SKM-1 (cell line): ENCODE measurements around the gene TGFBRAP1.

ENCODE experiments used
- DNase-seq: peaks from one replicate; lab custom pipeline; 2025; ENCODE audit not compliant: unreplicated experiment; lab: John Stamatoyannopoulos, UW

Gene TGFBRAP1

GRCh38 chr2:105321875-105322646, 7.5 kb downstream of the TGFBRAP1 start:
- DNase-seq, result no peak

GRCh38 chr2:105320651-105321215, 8.8 kb downstream of the TGFBRAP1 start:
- no peak for DNase-seq

GRCh38 chr2:105317937-105318336, 11.6 kb downstream of the TGFBRAP1 start:
- DNase-seq, result no peak

- DNase-seq, result no peak
Observed at GRCh38 chr2:105315314-105315713, 14.2 kb downstream of the TGFBRAP1 start.

- peak; percentile 22 for DNase-seq
Observed at GRCh38 chr2:105313877-105314276, 15.7 kb downstream of the TGFBRAP1 start.

GRCh38 chr2:105309147-105309545, 20.4 kb downstream of the TGFBRAP1 start:
- DNase-seq, result peak; percentile 69

GRCh38 chr2:105308382-105309146, 21.0 kb downstream of the TGFBRAP1 start:
- DNase-seq, result no peak

GRCh38 chr2:105307962-105308361, 21.6 kb downstream of the TGFBRAP1 start:
- DNase-seq, result no peak

- no peak for DNase-seq
Observed at GRCh38 chr2:105307550-105307949, 22.0 kb downstream of the TGFBRAP1 start.

- no peak for DNase-seq
Observed at GRCh38 chr2:105307146-105307545, 22.4 kb downstream of the TGFBRAP1 start.

- DNase-seq, result no peak
Observed at GRCh38 chr2:105301646-105302045, 27.9 kb downstream of the TGFBRAP1 start.

- DNase-seq, result no peak
Observed at GRCh38 chr2:105299290-105299689, 30.2 kb downstream of the TGFBRAP1 start.

- no peak for DNase-seq
Observed at GRCh38 chr2:105298017-105298416, 31.5 kb downstream of the TGFBRAP1 start.

- no peak for DNase-seq
Observed at GRCh38 chr2:105297216-105297615, 32.3 kb downstream of the TGFBRAP1 start.

GRCh38 chr2:105296017-105296611, 33.4 kb downstream of the TGFBRAP1 start:
- no peak for DNase-seq

GRCh38 chr2:105294844-105295481, 34.6 kb downstream of the TGFBRAP1 start:
- no peak for DNase-seq

GRCh38 chr2:105294046-105294445, 35.5 kb downstream of the TGFBRAP1 start:
- no peak for DNase-seq

GRCh38 chr2:105291981-105292380, 37.6 kb downstream of the TGFBRAP1 start:
- no peak for DNase-seq

GRCh38 chr2:105290981-105291660, 38.4 kb downstream of the TGFBRAP1 start:
- DNase-seq, result no peak

GRCh38 chr2:105288133-105288532, 41.4 kb downstream of the TGFBRAP1 start:
- no peak for DNase-seq

- peak; percentile 22 for DNase-seq
Observed at GRCh38 chr2:105287692-105288091, 41.8 kb downstream of the TGFBRAP1 start.
